B cell (primary cell): ENCODE measurements around the gene POLR2C. TPM values are rescaled to one million over a fixed set of nuclear protein-coding genes. Genes with fewer than 3 reads are reported as not detected.

Experiments used
- ATAC-seq: fragments of 200-7000 bp; cut with Tn5 transposase; one replicate; pipeline ENCODE4 v1.10.0; 2021; ENCODE audit warnings: low read depth, mild to moderate bottlenecking, moderate number of reproducible peaks, moderate library complexity
- CTCF ChIA-PET: fragments of 350-600 bp; sonication (Branson Sonifier 250); formaldehyde crosslinking; loops from one replicate; lab custom pipeline; 2021; ENCODE audit warnings: antibody characterized with exemption, inconsistent platforms; lab: Charles Lee
- POLR2A ChIA-PET: fragments of 350-600 bp; sonication (Branson Sonifier 250); formaldehyde crosslinking; loops from one replicate; lab custom pipeline; 2021; ENCODE audit warnings: antibody characterized with exemption; lab: Charles Lee
- DNase-seq: peaks from one replicate; pipeline ENCODE4 v3.0.0; 2013
- H2AFZ ChIP-seq: 2 replicates; pipeline ENCODE4 v1.6.1; 2012; ENCODE audit warnings: mild to moderate bottlenecking, low read depth, low read length; ENCODE audit not compliant: insufficient read depth, poor library complexity, severe bottlenecking
- H3K27ac ChIP-seq, 2 donors: 1 replicate in 1 of 2; 2 replicates in 1 of 2; pipeline ENCODE4 v1.5.1; 2012 to 2013; ENCODE audit warnings: low read length in 2 of 2, mild to moderate bottlenecking in 2 of 2, moderate library complexity in 1 of 2
- H3K27me3 ChIP-seq, 4 experiments: fragments of 200-600 bp in 1 of 4; sonication (generic) in 1 of 4; replicated peaks in 1 of 4; 1 replicate in 2 of 4; 2 replicates in 2 of 4; pipeline versions ENCODE4 v1.6.1 to v1.7.0; 2013 to 2016; ENCODE audit warnings: low read length in 3 of 4, mild to moderate bottlenecking in 2 of 4, mixed read lengths in 1 of 4, moderate library complexity in 1 of 4; ENCODE audit not compliant: insufficient read depth in 4 of 4, control insufficient read depth in 3 of 4; ENCODE audit errors: control extremely low read depth in 1 of 4
- H3K36me3 ChIP-seq, 2 experiments: replicated peaks in 1 of 2; 1 replicate in 1 of 2; 2 replicates in 1 of 2; pipeline versions ENCODE4 v1.6.1 to v1.7.1; 2013; ENCODE audit warnings: low read length in 1 of 2; ENCODE audit not compliant: insufficient read depth in 2 of 2, control insufficient read depth in 1 of 2; ENCODE audit errors: control extremely low read depth in 1 of 2, extremely low read depth in 1 of 2
- H3K4me1 ChIP-seq, 2 donors: fragments of 200-600 bp in 1 of 2; sonication (generic) in 1 of 2; 1 replicate in 1 of 2; 2 replicates in 1 of 2; pipeline versions ENCODE4 v1.5.1 to v1.6.1; 2013 to 2017; ENCODE audit warnings: low read length in 2 of 2; ENCODE audit not compliant: control insufficient read depth in 2 of 2, insufficient read depth in 2 of 2
- H3K4me2 ChIP-seq: replicated peaks from 2 replicates; pipeline ENCODE3; 2012; ENCODE audit warnings: mild to moderate bottlenecking, low read depth, low read length; ENCODE audit not compliant: poor library complexity, severe bottlenecking
- H3K4me3 ChIP-seq, 5 experiments: fragments of 200-600 bp in 1 of 5; sonication (generic) in 1 of 5; 1 replicate in 3 of 5; 2 replicates in 2 of 5; pipeline versions ENCODE4 v1.5.1 to v1.7.0; 2011 to 2016; ENCODE audit warnings: low read length in 4 of 5, mild to moderate bottlenecking in 4 of 5, low read depth in 2 of 5, control low read depth in 1 of 5, moderate library complexity in 1 of 5; ENCODE audit not compliant: insufficient read depth in 1 of 5; ENCODE audit errors: control extremely low read depth in 1 of 5, extremely low read depth in 1 of 5
- H3K79me2 ChIP-seq: fragments of 200-600 bp; sonication (generic); one replicate; pipeline ENCODE4 v1.6.0; 2016; ENCODE audit warnings: low read length; ENCODE audit not compliant: control insufficient read depth, insufficient read depth
- H3K9ac ChIP-seq: fragments of 200-600 bp; sonication (generic); 2 replicates; pipeline ENCODE4 v1.6.1; 2017; ENCODE audit warnings: mild to moderate bottlenecking, low read length, moderate library complexity
- H3K9me3 ChIP-seq, 3 donors: one replicate each; pipeline versions ENCODE4 v1.6.1 to v1.7.1; 2013; ENCODE audit warnings: low read length in 2 of 3; ENCODE audit not compliant: control insufficient read depth in 2 of 3, insufficient read depth in 1 of 3; ENCODE audit errors: control extremely low read depth in 1 of 3
- H4K20me1 ChIP-seq: 2 replicates; pipeline ENCODE4 v1.6.0; 2012; ENCODE audit warnings: mild to moderate bottlenecking, low read length; ENCODE audit not compliant: insufficient read depth, control insufficient read depth, poor library complexity, severe bottlenecking
- H3K27ac Mint-ChIP-seq: one replicate; pipeline ENCODE4 v1.8.0; 2021; ENCODE audit warnings: mixed read lengths
- H3K27me3 Mint-ChIP-seq: one replicate; pipeline ENCODE4 v1.8.0; 2021; ENCODE audit warnings: mixed read lengths
- H3K4me1 Mint-ChIP-seq: one replicate; pipeline ENCODE4 v1.8.0; 2021; ENCODE audit warnings: mixed read lengths
- H3K4me3 Mint-ChIP-seq: one replicate; pipeline ENCODE4 v1.8.0; 2021; ENCODE audit warnings: mixed read lengths
- H3K9me3 Mint-ChIP-seq: one replicate; pipeline ENCODE4 v1.8.0; 2022; ENCODE audit warnings: mixed read lengths; ENCODE audit not compliant: insufficient read depth
- CTCF ChIP-seq: fragments of 200-600 bp; IDR thresholded peaks from one replicate; pipeline ENCODE4 v1.8.0; 2022; ENCODE audit warnings: antibody characterized with exemption, mild to moderate bottlenecking
- EZH2 ChIP-seq: IDR thresholded peaks from 2 replicates; pipeline ENCODE4 v1.6.1; 2012; ENCODE audit warnings: borderline replicate concordance, low read depth, mild to moderate bottlenecking, moderate library complexity, low read length; ENCODE audit not compliant: insufficient read depth, poor library complexity, severe bottlenecking
- whole genome bisulfite sequencing: methylation state at CpG from one replicate; pipeline ENCODE4 v1.1.5; 2013; ENCODE audit warnings: missing lambda C conversion rate; ENCODE audit not compliant: insufficient coverage; 5-methylcytosine and 5-hydroxymethylcytosine counted together
- intact Hi-C: fragments of 100-400 bp; cut with micrococcal nuclease; formaldehyde crosslinking; loops from one replicate; pipeline ENCODE4 v1.10.0; 2022
- polyA plus RNA-seq: library from polyadenylated mRNA; depleted of rRNA; stranded (reverse); fragments of >200 nt; gene quantifications from 2 replicates; pipeline ENCODE4 v1.2.3, GENCODE V29; 2012
- total RNA-seq, 2 donors: library from RNA; stranded (reverse); fragments of 120-200 nt in 1 of 2; gene quantifications; 1 replicate in 1 of 2; 2 replicates in 1 of 2; pipeline versions ENCODE4 v1.2.3 to v1.2.4, GENCODE V29; 2013 to 2022

The POLR2C gene
- total and polyA plus RNA-seq, 2 donors (not counting 1 experiment from before 2014, with no cell fraction given): 57.8 to 70.1 TPM

- peaks cover 0 to 26% (median 3%) of the 10 kb centered on the region in 4 experiments for H3K27me3 ChIP-seq
- TF ChIP-seq EZH2: no peak
- TF ChIP-seq CTCF: no peak
- H3K9ac ChIP-seq: no peak overlapping the region
- Mint-ChIP-seq H3K27ac (no peak overlapping the region), H3K4me1 (peaks cover 32% of the 10 kb centered on the region), H3K27me3 (peaks cover 17% of the 10 kb centered on the region), H3K9me3 (no peaks in the 10 kb centered on the region), H3K4me3 (no peak overlapping the region)
- H3K4me2 ChIP-seq: no peak overlapping the region
- ChIA-PET POLR2A (interaction anchor here (0.6 kb wide), 1 partner anchor 105 kb away, joined by 3 read pairs; no protein-coding TSS in a partner anchor), CTCF (interaction anchor here (2.6 kb wide), 1 partner anchor 39 kb away, joined by 8 read pairs; no protein-coding TSS in a partner anchor)
- no peaks in the 10 kb centered on the region for H3K36me3 ChIP-seq
- H3K79me2 ChIP-seq: no peaks in the 10 kb centered on the region
- intact Hi-C loops: no loop called here
- H2AFZ ChIP-seq: no peak overlapping the region
- DNase-seq: no peak
- no peak overlapping the region for H3K4me3 ChIP-seq
- WGBS: 94% methylated on average over 2 of the region's 4 CpGs
- no peaks in the 10 kb centered on the region for H3K9me3 ChIP-seq
- ATAC-seq: no peak
- peaks cover 29 to 41% of the 10 kb centered on the region in 2 donors for H3K4me1 ChIP-seq
- no peaks in the 10 kb centered on the region for H4K20me1 ChIP-seq
- no peak overlapping the region for H3K27ac ChIP-seq
These were observed 18.9 kb downstream of the POLR2C start for GRCh38 chr16:57481421-57481820.

GRCh38 chr16:57482845-57483545 is 20.5 kb downstream of the POLR2C start:
- POLR2A ChIA-PET: no interaction called here

More at GRCh38 chr16:57482845-57483545, 20.5 kb downstream of the POLR2C start:
- Histone ChIP-seq H3K27me3 (peaks cover 0 to 22% (median 3%) of the 10 kb centered on the region in 4 experiments), H3K79me2 (no peaks in the 10 kb centered on the region), H3K4me2 (no peak overlapping the region), H3K4me3 (no peak overlapping the region), H3K4me1 (peaks cover 30 to 36% of the 10 kb centered on the region in 2 donors), H3K36me3 (no peaks in the 10 kb centered on the region), H3K9ac (no peak overlapping the region), H4K20me1 (no peaks in the 10 kb centered on the region), H3K9me3 (no peaks in the 10 kb centered on the region), H3K27ac (no peak overlapping the region), H2AFZ (no peak overlapping the region)
- Mint-ChIP-seq H3K4me1 (peaks cover 33% of the 10 kb centered on the region), H3K9me3 (no peaks in the 10 kb centered on the region), H3K4me3 (no peak overlapping the region), H3K27ac (no peak overlapping the region), H3K27me3 (peaks cover 17% of the 10 kb centered on the region)
- DNase-seq (no peak), ATAC-seq (no peak)
- TF ChIP-seq EZH2 (no peak), CTCF (no peak)
- 96% methylated on average over 12 of the region's 14 CpGs for WGBS
- intact Hi-C loops: no loop called here
- CTCF ChIA-PET: interaction anchor here (0.6 to 1.2 kb wide), 3 partner anchors 9 to 164 kb away, joined by 4 to 5 read pairs (median 4); no protein-coding TSS in a partner anchor
